K562 (cell line): ENCODE measurements around the gene ZMPSTE24. TPM values are rescaled to one million over a fixed set of nuclear protein-coding genes. Genes with fewer than 3 reads are reported as not detected.

Source experiments
- HDGF ChIP-seq: fragments of 450-650 bp; IDR thresholded peaks from 2 replicates; pipeline ENCODE4 v1.6.1; 2016
- HIVEP1 ChIP-seq: fragments of 250-450 bp; sonication (Bioruptor Pico); IDR thresholded peaks from 2 replicates; pipeline ENCODE4 v1.4.0; 2020; ENCODE audit warnings: mild to moderate bottlenecking
- HSF4 ChIP-seq: fragments of 250-450 bp; sonication (Bioruptor Pico); IDR thresholded peaks from 2 replicates; pipeline ENCODE4 v2.1.2; 2022; ENCODE audit warnings: mild to moderate bottlenecking, moderate library complexity, borderline replicate concordance
- JUNB ChIP-seq: fragments of 450-650 bp; formaldehyde crosslinking; conservative IDR thresholded peaks from 2 replicates; pipeline ENCODE4 v1.4.0; 2020; ENCODE audit warnings: mild to moderate bottlenecking
- KDM5B ChIP-seq: fragments of 200-600 bp; sonication (generic); IDR thresholded peaks from 2 replicates; pipeline ENCODE4 v1.6.1; 2012; ENCODE audit warnings: low read depth, mild to moderate bottlenecking, moderate library complexity, low read length, control low read depth, inconsistent platforms; ENCODE audit not compliant: insufficient replicate concordance
- NONO ChIP-seq, 2 experiments: fragments of 200-400 bp in 1 of 2; fragments of 450-650 bp in 1 of 2; formaldehyde crosslinking in 1 of 2; IDR thresholded peaks; 2 replicates each; pipeline ENCODE4 v1.6.1; 2017; ENCODE audit warnings: low read depth in 2 of 2, mild to moderate bottlenecking in 2 of 2, moderate library complexity in 2 of 2, low read length in 1 of 2
- NR1H2 ChIP-seq: sonication (generic); formaldehyde crosslinking; IDR thresholded peaks from 2 replicates; pipeline ENCODE4 v1.4.0; 2020; ENCODE audit warnings: mild to moderate bottlenecking, missing genetic modification reagents
- PRPF4 ChIP-seq: fragments of 200-400 bp; formaldehyde crosslinking; IDR thresholded peaks from one replicate; pipeline ENCODE4 v1.6.1; 2017; ENCODE audit warnings: low read length, low read depth, mild to moderate bottlenecking; ENCODE audit not compliant: insufficient read depth, poor library complexity, severe bottlenecking
- ZNF311 ChIP-seq: fragments of 250-450 bp; sonication (Bioruptor Pico); IDR thresholded peaks from 2 replicates; pipeline ENCODE4 v1.4.0; 2020; ENCODE audit warnings: mild to moderate bottlenecking, moderate library complexity
- ZNF584 ChIP-seq: fragments of 200-800 bp; sonication (Bioruptor generic); IDR thresholded peaks from 2 replicates; pipeline ENCODE4 v1.6.1; 2016; ENCODE audit warnings: low read depth, mild to moderate bottlenecking, missing genetic modification characterization, missing compliant biosample characterization
- ZNF707 ChIP-seq: fragments of 250-450 bp; sonication (Bioruptor Pico); conservative IDR thresholded peaks from 2 replicates; pipeline ENCODE4 v1.8.0; 2022; ENCODE audit warnings: inconsistent platforms, mild to moderate bottlenecking, moderate library complexity
- polyA plus RNA-seq, 8 experiments: library from polyadenylated mRNA; depleted of rRNA in 4 of 8; stranded (reverse) in 5 of 8; unstranded in 3 of 8; fragments of >200 nt; fragmentation: Nextera tagmentation in 2 of 8; fragmentation: Illumina TruSeq in 1 of 8; extraction: Ambion mirVana in 2 of 8; extraction: Trizol in 1 of 8; gene quantifications; 2 replicates each; pipeline versions ENCODE4 v1.2.1 to v1.2.3, GENCODE V29; 2011 to 2014; ENCODE audit warnings: inconsistent platforms in 1 of 8, missing spikeins in 1 of 8
- total RNA-seq, 7 experiments: library from RNA; depleted of rRNA in 6 of 7; stranded (reverse); fragments of >200 nt in 6 of 7; fragmentation: Illumina TruSeq in 2 of 7; extraction: Trizol in 2 of 7; gene quantifications; 2 replicates each; pipeline versions ENCODE4 v1.2.1 to v1.2.3, GENCODE V29; 2011 to 2021; ENCODE audit warnings: low replicate concordance in 1 of 7
- TF ChIP-seq, protein P1 (sequence below): fragments of 200-800 bp; sonication (Bioruptor generic); IDR thresholded peaks from 2 replicates; pipeline ENCODE4 v1.6.1; 2017; ENCODE audit warnings: missing genetic modification characterization, missing compliant biosample characterization
- TF ChIP-seq, protein P2 (sequence below): fragments of 450-650 bp; IDR thresholded peaks from 2 replicates; pipeline ENCODE4 v1.6.1; 2014; ENCODE audit warnings: low read depth, mild to moderate bottlenecking, moderate library complexity, borderline replicate concordance
- TF ChIP-seq, protein P3 (sequence below): fragments of 450-650 bp; IDR thresholded peaks from 2 replicates; pipeline ENCODE4 v1.6.1; 2016; ENCODE audit warnings: low read depth
- TF ChIP-seq, protein P4 (sequence below): sonication (generic); formaldehyde crosslinking; IDR thresholded peaks from 2 replicates; pipeline ENCODE4 v1.8.0; 2022; ENCODE audit warnings: missing genetic modification reagents, mild to moderate bottlenecking, borderline replicate concordance

ZMPSTE24 gene
- total and polyA plus RNA-seq, 9 of the 15 experiments (the other 6 are each of a cell fraction or from before 2014, with no cell fraction given), result 30.7 to 75.9 (median 64.3) TPM

DNA sequence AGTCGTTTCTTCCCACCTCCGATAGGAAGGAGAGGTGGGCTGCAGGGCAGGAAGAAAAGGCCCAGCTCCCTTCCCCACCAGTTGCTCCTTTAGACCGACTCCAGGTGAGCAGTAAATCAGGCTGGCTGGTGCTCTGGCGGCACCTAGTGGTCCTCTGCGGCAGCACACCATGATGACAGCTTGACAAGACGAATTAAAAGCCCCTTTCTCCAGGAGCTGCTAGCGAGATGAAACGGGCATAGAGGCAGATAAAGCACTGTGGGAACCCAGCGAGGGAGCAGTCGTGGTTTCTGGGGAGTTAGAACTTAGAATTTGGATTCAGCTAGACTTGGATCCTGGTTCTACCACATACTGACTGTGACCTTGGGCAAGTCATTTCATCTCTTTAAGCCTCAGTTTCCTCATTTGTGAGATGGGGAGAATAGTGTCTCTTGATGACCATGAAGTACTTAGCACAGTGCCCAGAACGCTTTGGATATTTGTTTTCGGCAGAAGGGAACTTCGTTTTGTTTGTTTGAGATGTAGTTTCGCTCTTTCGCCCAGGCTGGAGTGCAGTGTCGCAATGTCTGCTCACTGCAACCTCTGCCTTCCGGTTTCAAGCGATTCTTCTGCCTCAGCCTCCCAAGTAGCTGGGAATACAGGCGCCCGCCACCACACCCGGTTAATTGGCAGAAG lies 80.8 kb downstream of the ZMPSTE24 start (continued):
- TF ChIP-seq, protein P1, sequence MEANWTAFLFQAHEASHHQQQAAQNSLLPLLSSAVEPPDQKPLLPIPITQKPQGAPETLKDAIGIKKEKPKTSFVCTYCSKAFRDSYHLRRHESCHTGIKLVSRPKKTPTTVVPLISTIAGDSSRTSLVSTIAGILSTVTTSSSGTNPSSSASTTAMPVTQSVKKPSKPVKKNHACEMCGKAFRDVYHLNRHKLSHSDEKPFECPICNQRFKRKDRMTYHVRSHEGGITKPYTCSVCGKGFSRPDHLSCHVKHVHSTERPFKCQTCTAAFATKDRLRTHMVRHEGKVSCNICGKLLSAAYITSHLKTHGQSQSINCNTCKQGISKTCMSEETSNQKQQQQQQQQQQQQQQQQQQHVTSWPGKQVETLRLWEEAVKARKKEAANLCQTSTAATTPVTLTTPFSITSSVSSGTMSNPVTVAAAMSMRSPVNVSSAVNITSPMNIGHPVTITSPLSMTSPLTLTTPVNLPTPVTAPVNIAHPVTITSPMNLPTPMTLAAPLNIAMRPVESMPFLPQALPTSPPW, result no peak
- 0 out of 2 replicates have a peak, but pooled peaks have one; percentile 0 for TF ChIP-seq HDGF
- no peak for TF ChIP-seq ZNF707 (CRISPR knock-in tag)
- no peak for TF ChIP-seq KDM5B
- TF ChIP-seq ZNF584 (CRISPR knock-in tag), result no peak
- no peak for TF ChIP-seq JUNB (CRISPR knock-in tag)
- TF ChIP-seq, protein P2, sequence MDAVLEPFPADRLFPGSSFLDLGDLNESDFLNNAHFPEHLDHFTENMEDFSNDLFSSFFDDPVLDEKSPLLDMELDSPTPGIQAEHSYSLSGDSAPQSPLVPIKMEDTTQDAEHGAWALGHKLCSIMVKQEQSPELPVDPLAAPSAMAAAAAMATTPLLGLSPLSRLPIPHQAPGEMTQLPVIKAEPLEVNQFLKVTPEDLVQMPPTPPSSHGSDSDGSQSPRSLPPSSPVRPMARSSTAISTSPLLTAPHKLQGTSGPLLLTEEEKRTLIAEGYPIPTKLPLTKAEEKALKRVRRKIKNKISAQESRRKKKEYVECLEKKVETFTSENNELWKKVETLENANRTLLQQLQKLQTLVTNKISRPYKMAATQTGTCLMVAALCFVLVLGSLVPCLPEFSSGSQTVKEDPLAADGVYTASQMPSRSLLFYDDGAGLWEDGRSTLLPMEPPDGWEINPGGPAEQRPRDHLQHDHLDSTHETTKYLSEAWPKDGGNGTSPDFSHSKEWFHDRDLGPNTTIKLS, result no peak
- no peak for TF ChIP-seq HIVEP1
- no peak for TF ChIP-seq HSF4 (CRISPR knock-in tag)
- TF ChIP-seq NONO (IDR thresholded peaks at IDR 0.05; ENCODE audit: low read depth in 2 of 2, low read length in 1 of 2), result no peak
- TF ChIP-seq, protein P3, sequence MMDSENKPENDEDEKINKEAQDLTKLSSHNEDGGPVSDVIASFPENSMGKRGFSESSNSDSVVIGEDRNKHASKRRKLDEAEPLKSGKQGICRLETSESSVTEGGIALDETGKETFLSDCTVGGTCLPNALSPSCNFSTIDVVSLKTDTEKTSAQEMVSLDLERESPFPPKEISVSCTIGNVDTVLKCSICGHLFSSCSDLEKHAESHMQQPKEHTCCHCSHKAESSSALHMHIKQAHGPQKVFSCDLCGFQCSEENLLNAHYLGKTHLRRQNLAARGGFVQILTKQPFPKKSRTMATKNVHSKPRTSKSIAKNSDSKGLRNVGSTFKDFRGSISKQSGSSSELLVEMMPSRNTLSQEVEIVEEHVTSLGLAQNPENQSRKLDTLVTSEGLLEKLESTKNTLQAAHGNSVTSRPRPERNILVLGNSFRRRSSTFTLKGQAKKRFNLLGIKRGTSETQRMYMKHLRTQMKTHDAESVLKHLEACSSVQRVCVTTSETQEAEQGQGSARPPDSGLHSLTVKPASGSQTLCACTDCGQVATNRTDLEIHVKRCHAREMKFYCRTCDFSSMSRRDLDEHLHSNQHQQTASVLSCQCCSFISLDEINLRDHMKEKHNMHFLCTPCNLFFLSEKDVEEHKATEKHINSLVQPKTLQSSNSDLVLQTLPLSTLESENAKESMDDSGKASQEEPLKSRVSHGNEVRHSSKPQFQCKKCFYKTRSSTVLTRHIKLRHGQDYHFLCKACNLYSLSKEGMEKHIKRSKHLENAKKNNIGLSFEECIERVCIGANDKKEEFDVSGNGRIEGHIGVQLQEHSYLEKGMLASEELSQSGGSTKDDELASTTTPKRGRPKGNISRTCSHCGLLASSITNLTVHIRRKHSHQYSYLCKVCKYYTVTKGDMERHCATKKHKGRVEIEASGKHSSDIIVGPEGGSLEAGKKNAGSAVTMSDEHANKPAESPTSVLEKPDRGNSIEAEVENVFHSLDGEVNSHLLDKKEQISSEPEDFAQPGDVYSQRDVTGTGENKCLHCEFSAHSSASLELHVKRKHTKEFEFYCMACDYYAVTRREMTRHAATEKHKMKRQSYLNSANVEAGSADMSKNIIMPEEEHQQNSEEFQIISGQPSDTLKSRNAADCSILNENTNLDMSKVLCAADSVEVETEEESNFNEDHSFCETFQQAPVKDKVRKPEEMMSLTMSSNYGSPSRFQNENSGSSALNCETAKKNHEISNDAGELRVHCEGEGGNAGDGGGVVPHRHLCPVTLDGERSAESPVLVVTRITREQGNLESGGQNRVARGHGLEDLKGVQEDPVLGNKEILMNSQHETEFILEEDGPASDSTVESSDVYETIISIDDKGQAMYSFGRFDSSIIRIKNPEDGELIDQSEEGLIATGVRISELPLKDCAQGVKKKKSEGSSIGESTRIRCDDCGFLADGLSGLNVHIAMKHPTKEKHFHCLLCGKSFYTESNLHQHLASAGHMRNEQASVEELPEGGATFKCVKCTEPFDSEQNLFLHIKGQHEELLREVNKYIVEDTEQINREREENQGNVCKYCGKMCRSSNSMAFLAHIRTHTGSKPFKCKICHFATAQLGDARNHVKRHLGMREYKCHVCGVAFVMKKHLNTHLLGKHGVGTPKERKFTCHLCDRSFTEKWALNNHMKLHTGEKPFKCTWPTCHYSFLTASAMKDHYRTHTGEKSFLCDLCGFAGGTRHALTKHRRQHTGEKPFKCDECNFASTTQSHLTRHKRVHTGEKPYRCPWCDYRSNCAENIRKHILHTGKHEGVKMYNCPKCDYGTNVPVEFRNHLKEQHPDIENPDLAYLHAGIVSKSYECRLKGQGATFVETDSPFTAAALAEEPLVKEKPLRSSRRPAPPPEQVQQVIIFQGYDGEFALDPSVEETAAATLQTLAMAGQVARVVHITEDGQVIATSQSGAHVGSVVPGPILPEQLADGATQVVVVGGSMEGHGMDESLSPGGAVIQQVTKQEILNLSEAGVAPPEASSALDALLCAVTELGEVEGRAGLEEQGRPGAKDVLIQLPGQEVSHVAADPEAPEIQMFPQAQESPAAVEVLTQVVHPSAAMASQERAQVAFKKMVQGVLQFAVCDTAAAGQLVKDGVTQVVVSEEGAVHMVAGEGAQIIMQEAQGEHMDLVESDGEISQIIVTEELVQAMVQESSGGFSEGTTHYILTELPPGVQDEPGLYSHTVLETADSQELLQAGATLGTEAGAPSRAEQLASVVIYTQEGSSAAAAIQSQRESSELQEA, result no peak
- TF ChIP-seq, protein P4, sequence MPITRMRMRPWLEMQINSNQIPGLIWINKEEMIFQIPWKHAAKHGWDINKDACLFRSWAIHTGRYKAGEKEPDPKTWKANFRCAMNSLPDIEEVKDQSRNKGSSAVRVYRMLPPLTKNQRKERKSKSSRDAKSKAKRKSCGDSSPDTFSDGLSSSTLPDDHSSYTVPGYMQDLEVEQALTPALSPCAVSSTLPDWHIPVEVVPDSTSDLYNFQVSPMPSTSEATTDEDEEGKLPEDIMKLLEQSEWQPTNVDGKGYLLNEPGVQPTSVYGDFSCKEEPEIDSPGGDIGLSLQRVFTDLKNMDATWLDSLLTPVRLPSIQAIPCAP (CRISPR knock-in tag), result no peak
- no peak for TF ChIP-seq ZNF311 (CRISPR knock-in tag)
- TF ChIP-seq PRPF4, result no peak
- TF ChIP-seq NR1H2 (CRISPR knock-in tag), result no peak
